Gastroesophageal sphincter (tissue), 4 donors: ENCODE measurements around the gene TRAM2. TPM values are rescaled to one million over a fixed set of nuclear protein-coding genes. Genes with fewer than 3 reads are reported as not detected.

Experiments
- ATAC-seq: fragments of 150-250 bp; one replicate; pipeline ENCODE4 v1.9.1; 2016; ENCODE audit warnings: mild to moderate bottlenecking, moderate library complexity
- H3K27ac ChIP-seq, 4 donors: fragments of 200-600 bp; sonication (generic) in 3 of 4; 1 replicate in 3 of 4; 2 replicates in 1 of 4; pipeline ENCODE4 v1.5.1; 2016 to 2019
- H3K27me3 ChIP-seq: fragments of 200-600 bp; sonication (generic); one replicate; pipeline ENCODE4 v1.5.1; 2019
- H3K36me3 ChIP-seq, 2 donors: fragments of 200-600 bp; sonication (generic); one replicate each; pipeline ENCODE4 v1.5.1; 2019; ENCODE audit warnings: control low read depth in 1 of 2
- H3K4me1 ChIP-seq, 3 donors: fragments of 200-600 bp; sonication (generic); 1 replicate in 2 of 3; 2 replicates in 1 of 3; pipeline ENCODE4 v1.5.1; 2016 to 2019; ENCODE audit warnings: control low read depth in 2 of 3
- H3K4me3 ChIP-seq, 2 donors: fragments of 200-600 bp; sonication (generic); one replicate each; pipeline ENCODE4 v1.5.1; 2019; ENCODE audit warnings: mild to moderate bottlenecking in 1 of 2, moderate library complexity in 1 of 2
- H3K9me3 ChIP-seq, 3 donors: fragments of 200-600 bp; sonication (generic); one replicate each; pipeline ENCODE4 v1.5.1; 2017 to 2019; ENCODE audit warnings: control low read depth in 2 of 3
- CTCF ChIP-seq, 4 experiments: fragments of 200-600 bp in 2 of 4; fragments of 450-650 bp in 2 of 4; sonication (generic) in 1 of 4; IDR thresholded peaks; one replicate each; pipeline ENCODE4 v1.5.1; 2017 to 2019; ENCODE audit warnings: antibody characterized with exemption in 4 of 4, mild to moderate bottlenecking in 2 of 4, moderate library complexity in 2 of 4
- EP300 ChIP-seq: sonication (generic); formaldehyde crosslinking; IDR thresholded peaks from one replicate; pipeline ENCODE4 v1.6.1; 2017; ENCODE audit warnings: antibody characterized with exemption, mild to moderate bottlenecking
- POLR2A ChIP-seq, 2 donors: fragments of 450-650 bp; IDR thresholded peaks; one replicate each; pipeline ENCODE4 v1.6.1; 2017; ENCODE audit warnings: antibody characterized with exemption in 2 of 2, mild to moderate bottlenecking in 2 of 2, moderate library complexity in 1 of 2
- POLR2AphosphoS5 ChIP-seq: sonication (generic); formaldehyde crosslinking; IDR thresholded peaks from one replicate; pipeline ENCODE4 v1.6.1; 2017; ENCODE audit warnings: antibody characterized with exemption
- WGBS, 2 donors: methylation state at CpG; one replicate each; pipeline ENCODE4 v1.1.5; 2018; ENCODE audit warnings: low coverage in 1 of 2; 5-methylcytosine and 5-hydroxymethylcytosine counted together
- total RNA-seq, 4 donors: library from RNA; depleted of rRNA; stranded (reverse); fragments of >200 nt; gene quantifications; one replicate each; pipeline ENCODE4 v1.1.0, GENCODE V29; 2016

The TRAM2 gene
- total RNA-seq, 4 donors from 2014 or later, result 16.7 to 34.2 (median 25.0) TPM

- ATAC-seq, result no peak
- TF ChIP-seq CTCF (IDR thresholded peaks at IDR 0.05), result no peak
- TF ChIP-seq EP300, result no peak
- TF ChIP-seq POLR2A (IDR thresholded peaks at IDR 0.05), result no peak
- TF ChIP-seq POLR2AphosphoS5, result no peak
- Histone ChIP-seq H3K4me1 (peaks cover 4 to 78% (median 24%) of the 10 kb centered on the region in 3 donors), H3K27me3 (no peaks in the 10 kb centered on the region), H3K36me3 (peaks cover 0 to 72% of the 10 kb centered on the region in 2 donors), H3K9me3 (no peaks in the 10 kb centered on the region), H3K27ac (peak overlapping the region; percentile 67 to 88 (median 84)), H3K4me3 (no peak overlapping the region)
- WGBS, 2 donors, result 77 to 78% methylated on average over 5 to 9 of the region's 10 CpGs
These were observed 65.7 kb downstream of the TRAM2 start for GRCh38 chr6:52511163-52511562.

- no peak overlapping the region for H3K4me3 ChIP-seq
- no peak for ATAC-seq
- H3K9me3 ChIP-seq, result no peaks in the 10 kb centered on the region
- H3K27ac ChIP-seq, result peak overlapping the region in 2 of 4 donors; percentile 21 to 88
- H3K27me3 ChIP-seq, result no peaks in the 10 kb centered on the region
- TF ChIP-seq POLR2A (IDR thresholded peaks at IDR 0.05) (no peak), CTCF (IDR thresholded peaks at IDR 0.05) (no peak), POLR2AphosphoS5 (no peak), EP300 (no peak)
- peaks cover 0 to 67% of the 10 kb centered on the region in 2 donors for H3K36me3 ChIP-seq
- H3K4me1 ChIP-seq, result peaks cover 4 to 78% (median 24%) of the 10 kb centered on the region in 3 donors
These were observed 66.7 kb downstream of the TRAM2 start for GRCh38 chr6:52510213-52510562.

GRCh38 chr6:52509281-52510212 lies 67.3 kb downstream of the TRAM2 start:
- Histone ChIP-seq H3K4me3 (no peak overlapping the region), H3K27me3 (no peaks in the 10 kb centered on the region), H3K27ac (peak overlapping the region in 2 of 4 donors; percentile 21 to 88), H3K9me3 (no peaks in the 10 kb centered on the region), H3K4me1 (peaks cover 4 to 78% (median 28%) of the 10 kb centered on the region in 3 donors), H3K36me3 (peaks cover 0 to 67% of the 10 kb centered on the region in 2 donors)
- ATAC-seq, result no peak
- no peak for TF ChIP-seq CTCF (IDR thresholded peaks at IDR 0.05)
- no peak for TF ChIP-seq POLR2A (IDR thresholded peaks at IDR 0.05)
- no peak for TF ChIP-seq POLR2AphosphoS5
- TF ChIP-seq EP300, result no peak
- 93 to 94% methylated on average over 7 to 8 of the region's 14 CpGs for WGBS, 2 donors

GRCh38 chr6:52508261-52508739 lies 68.6 kb downstream of the TRAM2 start:
- Histone ChIP-seq H3K27me3 (no peaks in the 10 kb centered on the region), H3K4me1 (peaks cover 4 to 78% (median 37%) of the 10 kb centered on the region in 3 donors), H3K27ac (peak overlapping the region in 1 of 4 donors; percentile 16), H3K4me3 (no peak overlapping the region), H3K36me3 (peaks cover 0 to 60% of the 10 kb centered on the region in 2 donors), H3K9me3 (no peaks in the 10 kb centered on the region)
- TF ChIP-seq POLR2A (IDR thresholded peaks at IDR 0.05) (no peak), CTCF (IDR thresholded peaks at IDR 0.05) (no peak), EP300 (no peak), POLR2AphosphoS5 (no peak)
- WGBS, 2 donors, result 92 to 93% methylated on average over 2 to 4 of the region's 5 CpGs
- ATAC-seq, result no peak
